HepG2 (cell line): ENCODE results near the gene CSNK2B. TPM values are rescaled to one million over a fixed set of nuclear protein-coding genes. Genes with fewer than 3 reads are reported as not detected.

Experiments
- CAMTA2 ChIP-seq: sonication (generic); formaldehyde crosslinking; IDR thresholded peaks from 2 replicates; pipeline ENCODE4 v1.4.0; 2020; ENCODE audit warnings: mild to moderate bottlenecking, missing genetic modification reagents, borderline replicate concordance
- CBX2 ChIP-seq, 2 experiments: fragments of 200-600 bp in 1 of 2; sonication (generic); formaldehyde crosslinking in 1 of 2; IDR thresholded peaks; 2 replicates each; pipeline versions ENCODE4 v1.7.0 to v1.8.1; 2018 to 2022; ENCODE audit warnings: low read depth in 2 of 2, low read length in 1 of 2, mild to moderate bottlenecking in 1 of 2, missing genetic modification reagents in 1 of 2
- CREB1 ChIP-seq, 2 experiments: fragments of 450-650 bp in 1 of 2; IDR thresholded peaks; 2 replicates each; pipeline ENCODE4 v1.6.1; 2016 to 2017; ENCODE audit warnings: control low read depth in 1 of 2, mild to moderate bottlenecking in 1 of 2, missing compliant biosample characterization in 1 of 2, missing genetic modification characterization in 1 of 2
- JUND ChIP-seq: sonication (generic); formaldehyde crosslinking; IDR thresholded peaks from 2 replicates; pipeline ENCODE4 v1.8.0; 2022; ENCODE audit warnings: mild to moderate bottlenecking, missing genetic modification reagents
- MED8 ChIP-seq: sonication (generic); formaldehyde crosslinking; IDR thresholded peaks from 2 replicates; pipeline ENCODE4 v1.8.1; 2023; ENCODE audit warnings: mild to moderate bottlenecking, missing genetic modification reagents; ENCODE audit not compliant: insufficient replicate concordance
- NCOA5 ChIP-seq: sonication (generic); formaldehyde crosslinking; IDR thresholded peaks from 2 replicates; pipeline ENCODE4 v1.4.0; 2020; ENCODE audit warnings: missing genetic modification reagents
- ZBTB7B ChIP-seq: sonication (generic); formaldehyde crosslinking; IDR thresholded peaks from 2 replicates; pipeline ENCODE4 v1.4.0; 2020; ENCODE audit warnings: missing genetic modification reagents
- ZFP36L1 ChIP-seq: sonication (generic); formaldehyde crosslinking; IDR thresholded peaks from 2 replicates; pipeline ENCODE4 v1.8.0; 2022; ENCODE audit warnings: mild to moderate bottlenecking, missing genetic modification reagents, moderate library complexity
- ZNF101 ChIP-seq: sonication (generic); formaldehyde crosslinking; IDR thresholded peaks from 2 replicates; pipeline ENCODE4 v1.4.0; 2020; ENCODE audit warnings: mild to moderate bottlenecking, low read depth, missing genetic modification reagents, borderline replicate concordance
- ZNF121 ChIP-seq: sonication (generic); formaldehyde crosslinking; IDR thresholded peaks from 2 replicates; pipeline ENCODE4 v1.5.0; 2020; ENCODE audit warnings: mild to moderate bottlenecking, missing genetic modification reagents
- ZNF329 ChIP-seq: sonication (generic); formaldehyde crosslinking; IDR thresholded peaks from 2 replicates; pipeline ENCODE4 v1.9.0; 2021; ENCODE audit warnings: low read depth, mild to moderate bottlenecking, missing genetic modification reagents
- ZNF558 ChIP-seq: sonication (generic); formaldehyde crosslinking; IDR thresholded peaks from 2 replicates; pipeline ENCODE4 v1.9.0; 2022; ENCODE audit warnings: mild to moderate bottlenecking, missing genetic modification reagents, borderline replicate concordance
- ZNF713 ChIP-seq: sonication (generic); formaldehyde crosslinking; IDR thresholded peaks from 2 replicates; pipeline ENCODE4 v1.4.0; 2020; ENCODE audit warnings: mild to moderate bottlenecking, missing genetic modification reagents
- polyA plus RNA-seq, 8 experiments: library from polyadenylated mRNA; depleted of rRNA in 3 of 8; stranded (reverse) in 7 of 8; unstranded in 1 of 8; fragments of >200 nt; fragmentation: Illumina TruSeq in 4 of 8; extraction: Trizol in 4 of 8; gene quantifications; 2 replicates each; pipeline versions ENCODE4 v1.2.1 to v1.2.3, GENCODE V29; 2011 to 2016; ENCODE audit warnings: low read depth in 4 of 8, missing spikeins in 1 of 8, mixed read lengths in 1 of 8; ENCODE audit not compliant: insufficient read depth in 1 of 8
- total RNA-seq, 5 experiments: library from RNA; depleted of rRNA; stranded (reverse); fragments of >200 nt; fragmentation: Illumina TruSeq; extraction: Trizol; gene quantifications; 2 replicates each; pipeline ENCODE4 v1.2.3, GENCODE V29; 2016; ENCODE audit warnings: low read depth in 1 of 5
- TF ChIP-seq, protein P1 (sequence below): fragments of 450-650 bp; IDR thresholded peaks from 2 replicates; pipeline ENCODE4 v1.6.1; 2017; ENCODE audit warnings: mild to moderate bottlenecking
- TF ChIP-seq, protein P2 (sequence below): IDR thresholded peaks from 2 replicates; pipeline ENCODE4 v1.6.1; 2016
- TF ChIP-seq, protein P3 (sequence below): IDR thresholded peaks from 2 replicates; pipeline ENCODE4 v1.6.1; 2016; ENCODE audit warnings: low read depth, missing genetic modification reagents, missing compliant biosample characterization
- TF ChIP-seq, protein P4 (sequence below): IDR thresholded peaks from 2 replicates; pipeline ENCODE4 v1.6.1; 2016

CSNK2B gene
- total and polyA plus RNA-seq, 2 of the 13 experiments (the other 11 are each of a cell fraction or from before 2014, with no cell fraction given) = 111 to 296 TPM

DNA sequence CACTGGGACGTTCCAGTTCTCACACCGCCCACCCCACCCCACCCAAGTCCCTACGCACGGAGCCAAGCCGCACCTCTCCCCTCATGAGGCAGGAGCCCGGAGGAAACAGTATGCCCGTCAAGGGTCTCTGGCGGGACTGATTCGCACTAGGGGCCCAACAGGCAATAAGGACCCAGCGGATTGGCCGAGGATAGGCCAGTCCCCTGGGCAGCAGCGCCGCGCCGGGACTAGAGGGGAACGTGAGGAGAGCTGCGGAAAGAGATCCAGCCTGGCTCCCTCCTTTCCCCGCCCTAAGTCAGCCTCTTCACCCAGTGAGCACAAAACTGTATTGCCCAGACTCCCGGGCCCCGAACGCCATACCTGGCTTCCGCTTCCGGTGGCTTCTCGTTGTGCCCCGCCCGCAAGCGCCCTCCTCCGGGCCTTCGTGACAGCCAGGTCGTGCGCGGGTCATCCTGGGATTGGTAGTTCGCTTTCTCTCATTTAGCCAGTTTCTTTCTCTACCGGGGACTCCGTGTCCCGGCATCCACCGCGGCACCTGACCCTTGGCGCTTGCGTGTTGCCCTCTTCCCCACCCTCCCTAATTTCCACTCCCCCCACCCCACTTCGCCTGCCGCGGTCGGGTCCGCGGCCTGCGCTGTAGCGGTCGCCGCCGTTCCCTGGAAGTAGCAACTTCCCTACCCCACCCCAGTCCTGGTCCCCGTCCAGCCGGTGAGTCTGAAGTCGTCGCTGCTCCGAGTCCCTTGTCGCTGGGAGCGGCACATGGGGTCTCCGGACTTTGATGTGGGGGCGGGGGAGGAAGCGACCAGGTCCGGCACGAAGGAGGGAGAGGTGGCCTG lies at the start of gene CSNK2B (continued):
- TF ChIP-seq, protein P1, sequence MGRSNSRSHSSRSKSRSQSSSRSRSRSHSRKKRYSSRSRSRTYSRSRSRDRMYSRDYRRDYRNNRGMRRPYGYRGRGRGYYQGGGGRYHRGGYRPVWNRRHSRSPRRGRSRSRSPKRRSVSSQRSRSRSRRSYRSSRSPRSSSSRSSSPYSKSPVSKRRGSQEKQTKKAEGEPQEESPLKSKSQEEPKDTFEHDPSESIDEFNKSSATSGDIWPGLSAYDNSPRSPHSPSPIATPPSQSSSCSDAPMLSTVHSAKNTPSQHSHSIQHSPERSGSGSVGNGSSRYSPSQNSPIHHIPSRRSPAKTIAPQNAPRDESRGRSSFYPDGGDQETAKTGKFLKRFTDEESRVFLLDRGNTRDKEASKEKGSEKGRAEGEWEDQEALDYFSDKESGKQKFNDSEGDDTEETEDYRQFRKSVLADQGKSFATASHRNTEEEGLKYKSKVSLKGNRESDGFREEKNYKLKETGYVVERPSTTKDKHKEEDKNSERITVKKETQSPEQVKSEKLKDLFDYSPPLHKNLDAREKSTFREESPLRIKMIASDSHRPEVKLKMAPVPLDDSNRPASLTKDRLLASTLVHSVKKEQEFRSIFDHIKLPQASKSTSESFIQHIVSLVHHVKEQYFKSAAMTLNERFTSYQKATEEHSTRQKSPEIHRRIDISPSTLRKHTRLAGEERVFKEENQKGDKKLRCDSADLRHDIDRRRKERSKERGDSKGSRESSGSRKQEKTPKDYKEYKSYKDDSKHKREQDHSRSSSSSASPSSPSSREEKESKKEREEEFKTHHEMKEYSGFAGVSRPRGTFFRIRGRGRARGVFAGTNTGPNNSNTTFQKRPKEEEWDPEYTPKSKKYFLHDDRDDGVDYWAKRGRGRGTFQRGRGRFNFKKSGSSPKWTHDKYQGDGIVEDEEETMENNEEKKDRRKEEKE = no peak
- TF ChIP-seq ZNF121 (CRISPR knock-in tag) = no peak
- no peak for TF ChIP-seq ZBTB7B (CRISPR knock-in tag)
- 0 out of 2 replicates have a peak, but pooled peaks have one; percentile 50 for TF ChIP-seq CAMTA2
- TF ChIP-seq, protein P2, sequence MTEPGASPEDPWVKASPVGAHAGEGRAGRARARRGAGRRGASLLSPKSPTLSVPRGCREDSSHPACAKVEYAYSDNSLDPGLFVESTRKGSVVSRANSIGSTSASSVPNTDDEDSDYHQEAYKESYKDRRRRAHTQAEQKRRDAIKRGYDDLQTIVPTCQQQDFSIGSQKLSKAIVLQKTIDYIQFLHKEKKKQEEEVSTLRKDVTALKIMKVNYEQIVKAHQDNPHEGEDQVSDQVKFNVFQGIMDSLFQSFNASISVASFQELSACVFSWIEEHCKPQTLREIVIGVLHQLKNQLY (CRISPR knock-in tag) = no peak
- TF ChIP-seq ZFP36L1 (CRISPR knock-in tag) = no peak; the same call in 1 of the 2 replicates
- peak; percentile 81 for TF ChIP-seq CREB1 (IDR thresholded peaks at IDR 0.05)
- peak; percentile 93 for TF ChIP-seq CREB1 (CRISPR knock-in tag; IDR thresholded peaks at IDR 0.05)
- TF ChIP-seq ZNF329 = no peak
- TF ChIP-seq CBX2 (IDR thresholded peaks at IDR 0.05; ENCODE audit: low read depth, low read length) = no peak
- TF ChIP-seq CBX2 (CRISPR knock-in tag; IDR thresholded peaks at IDR 0.05; ENCODE audit: low read depth) = no peak
- no peak for TF ChIP-seq NCOA5
- peak; percentile 87 for TF ChIP-seq MED8
- TF ChIP-seq, protein P3, sequence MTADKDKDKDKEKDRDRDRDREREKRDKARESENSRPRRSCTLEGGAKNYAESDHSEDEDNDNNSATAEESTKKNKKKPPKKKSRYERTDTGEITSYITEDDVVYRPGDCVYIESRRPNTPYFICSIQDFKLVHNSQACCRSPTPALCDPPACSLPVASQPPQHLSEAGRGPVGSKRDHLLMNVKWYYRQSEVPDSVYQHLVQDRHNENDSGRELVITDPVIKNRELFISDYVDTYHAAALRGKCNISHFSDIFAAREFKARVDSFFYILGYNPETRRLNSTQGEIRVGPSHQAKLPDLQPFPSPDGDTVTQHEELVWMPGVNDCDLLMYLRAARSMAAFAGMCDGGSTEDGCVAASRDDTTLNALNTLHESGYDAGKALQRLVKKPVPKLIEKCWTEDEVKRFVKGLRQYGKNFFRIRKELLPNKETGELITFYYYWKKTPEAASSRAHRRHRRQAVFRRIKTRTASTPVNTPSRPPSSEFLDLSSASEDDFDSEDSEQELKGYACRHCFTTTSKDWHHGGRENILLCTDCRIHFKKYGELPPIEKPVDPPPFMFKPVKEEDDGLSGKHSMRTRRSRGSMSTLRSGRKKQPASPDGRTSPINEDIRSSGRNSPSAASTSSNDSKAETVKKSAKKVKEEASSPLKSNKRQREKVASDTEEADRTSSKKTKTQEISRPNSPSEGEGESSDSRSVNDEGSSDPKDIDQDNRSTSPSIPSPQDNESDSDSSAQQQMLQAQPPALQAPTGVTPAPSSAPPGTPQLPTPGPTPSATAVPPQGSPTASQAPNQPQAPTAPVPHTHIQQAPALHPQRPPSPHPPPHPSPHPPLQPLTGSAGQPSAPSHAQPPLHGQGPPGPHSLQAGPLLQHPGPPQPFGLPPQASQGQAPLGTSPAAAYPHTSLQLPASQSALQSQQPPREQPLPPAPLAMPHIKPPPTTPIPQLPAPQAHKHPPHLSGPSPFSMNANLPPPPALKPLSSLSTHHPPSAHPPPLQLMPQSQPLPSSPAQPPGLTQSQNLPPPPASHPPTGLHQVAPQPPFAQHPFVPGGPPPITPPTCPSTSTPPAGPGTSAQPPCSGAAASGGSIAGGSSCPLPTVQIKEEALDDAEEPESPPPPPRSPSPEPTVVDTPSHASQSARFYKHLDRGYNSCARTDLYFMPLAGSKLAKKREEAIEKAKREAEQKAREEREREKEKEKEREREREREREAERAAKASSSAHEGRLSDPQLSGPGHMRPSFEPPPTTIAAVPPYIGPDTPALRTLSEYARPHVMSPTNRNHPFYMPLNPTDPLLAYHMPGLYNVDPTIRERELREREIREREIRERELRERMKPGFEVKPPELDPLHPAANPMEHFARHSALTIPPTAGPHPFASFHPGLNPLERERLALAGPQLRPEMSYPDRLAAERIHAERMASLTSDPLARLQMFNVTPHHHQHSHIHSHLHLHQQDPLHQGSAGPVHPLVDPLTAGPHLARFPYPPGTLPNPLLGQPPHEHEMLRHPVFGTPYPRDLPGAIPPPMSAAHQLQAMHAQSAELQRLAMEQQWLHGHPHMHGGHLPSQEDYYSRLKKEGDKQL (CRISPR knock-in tag) = no peak
- TF ChIP-seq ZNF558 = 0 out of 2 replicates have a peak, but pooled peaks have one; percentile 15
- TF ChIP-seq, protein P4, sequence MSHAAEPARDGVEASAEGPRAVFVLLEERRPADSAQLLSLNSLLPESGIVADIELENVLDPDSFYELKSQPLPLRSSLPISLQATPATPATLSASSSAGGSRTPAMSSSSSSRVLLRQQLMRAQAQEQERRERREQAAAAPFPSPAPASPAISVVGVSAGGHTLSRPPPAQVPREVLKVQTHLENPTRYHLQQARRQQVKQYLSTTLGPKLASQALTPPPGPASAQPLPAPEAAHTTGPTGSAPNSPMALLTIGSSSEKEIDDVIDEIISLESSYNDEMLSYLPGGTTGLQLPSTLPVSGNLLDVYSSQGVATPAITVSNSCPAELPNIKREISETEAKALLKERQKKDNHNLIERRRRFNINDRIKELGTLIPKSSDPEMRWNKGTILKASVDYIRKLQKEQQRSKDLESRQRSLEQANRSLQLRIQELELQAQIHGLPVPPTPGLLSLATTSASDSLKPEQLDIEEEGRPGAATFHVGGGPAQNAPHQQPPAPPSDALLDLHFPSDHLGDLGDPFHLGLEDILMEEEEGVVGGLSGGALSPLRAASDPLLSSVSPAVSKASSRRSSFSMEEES (CRISPR knock-in tag) = peak; percentile 22
- TF ChIP-seq ZNF101 = no peak
- TF ChIP-seq ZNF713 = no peak
- peak; percentile 61; the same call in 1 of the 2 replicates for TF ChIP-seq JUND (CRISPR knock-in tag)
